Fibroblast of mammary gland (primary cell): ENCODE measurements around the gene LCN1.

ENCODE experiments used
- DNase-seq: peaks from one replicate; pipeline ENCODE4 v3.0.0-alpha.2; 2010; ENCODE audit warnings: low read depth
- H3K4me3 ChIP-seq: 2 replicates; pipeline ENCODE4 v1.5.1; 2011; ENCODE audit warnings: low read depth, mild to moderate bottlenecking, low read length, moderate library complexity; ENCODE audit not compliant: control insufficient read depth
- TF ChIP-seq, protein P1 (sequence below): conservative IDR thresholded peaks from 2 replicates; pipeline ENCODE4 v1.5.1; 2011; ENCODE audit warnings: low read depth, low read length, inconsistent platforms; ENCODE audit not compliant: control insufficient read depth, insufficient read depth

Gene LCN1

DNA sequence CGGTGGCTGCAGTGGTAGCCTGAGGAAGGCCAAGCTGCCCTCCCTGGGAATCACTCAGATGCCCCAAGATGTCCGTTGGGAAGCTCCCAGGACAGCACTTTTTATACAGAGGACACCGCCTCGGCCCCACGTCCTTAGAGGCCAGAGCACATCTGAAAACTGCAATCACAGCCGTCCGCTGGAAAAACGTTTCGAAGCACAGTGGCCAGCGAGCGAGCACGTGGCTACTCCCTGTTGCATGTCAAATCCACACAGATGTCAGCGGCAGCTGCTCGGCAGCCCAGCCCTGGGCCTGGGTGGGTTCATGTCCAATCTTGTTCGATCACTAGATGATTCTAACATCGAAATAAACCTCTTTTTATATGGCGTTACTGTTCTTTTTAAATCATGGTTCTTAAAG, 32.7 kb upstream of the LCN1 start:
- H3K4me3 ChIP-seq = no peak overlapping the region
- TF ChIP-seq, protein P1, sequence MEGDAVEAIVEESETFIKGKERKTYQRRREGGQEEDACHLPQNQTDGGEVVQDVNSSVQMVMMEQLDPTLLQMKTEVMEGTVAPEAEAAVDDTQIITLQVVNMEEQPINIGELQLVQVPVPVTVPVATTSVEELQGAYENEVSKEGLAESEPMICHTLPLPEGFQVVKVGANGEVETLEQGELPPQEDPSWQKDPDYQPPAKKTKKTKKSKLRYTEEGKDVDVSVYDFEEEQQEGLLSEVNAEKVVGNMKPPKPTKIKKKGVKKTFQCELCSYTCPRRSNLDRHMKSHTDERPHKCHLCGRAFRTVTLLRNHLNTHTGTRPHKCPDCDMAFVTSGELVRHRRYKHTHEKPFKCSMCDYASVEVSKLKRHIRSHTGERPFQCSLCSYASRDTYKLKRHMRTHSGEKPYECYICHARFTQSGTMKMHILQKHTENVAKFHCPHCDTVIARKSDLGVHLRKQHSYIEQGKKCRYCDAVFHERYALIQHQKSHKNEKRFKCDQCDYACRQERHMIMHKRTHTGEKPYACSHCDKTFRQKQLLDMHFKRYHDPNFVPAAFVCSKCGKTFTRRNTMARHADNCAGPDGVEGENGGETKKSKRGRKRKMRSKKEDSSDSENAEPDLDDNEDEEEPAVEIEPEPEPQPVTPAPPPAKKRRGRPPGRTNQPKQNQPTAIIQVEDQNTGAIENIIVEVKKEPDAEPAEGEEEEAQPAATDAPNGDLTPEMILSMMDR = no peak
- no peak for DNase-seq

- TF ChIP-seq, protein P1 = no peak
- DNase-seq = no peak
Measured at GRCh38 chr9:135489188-135489906, 31.9 kb upstream of the LCN1 start.

DNA sequence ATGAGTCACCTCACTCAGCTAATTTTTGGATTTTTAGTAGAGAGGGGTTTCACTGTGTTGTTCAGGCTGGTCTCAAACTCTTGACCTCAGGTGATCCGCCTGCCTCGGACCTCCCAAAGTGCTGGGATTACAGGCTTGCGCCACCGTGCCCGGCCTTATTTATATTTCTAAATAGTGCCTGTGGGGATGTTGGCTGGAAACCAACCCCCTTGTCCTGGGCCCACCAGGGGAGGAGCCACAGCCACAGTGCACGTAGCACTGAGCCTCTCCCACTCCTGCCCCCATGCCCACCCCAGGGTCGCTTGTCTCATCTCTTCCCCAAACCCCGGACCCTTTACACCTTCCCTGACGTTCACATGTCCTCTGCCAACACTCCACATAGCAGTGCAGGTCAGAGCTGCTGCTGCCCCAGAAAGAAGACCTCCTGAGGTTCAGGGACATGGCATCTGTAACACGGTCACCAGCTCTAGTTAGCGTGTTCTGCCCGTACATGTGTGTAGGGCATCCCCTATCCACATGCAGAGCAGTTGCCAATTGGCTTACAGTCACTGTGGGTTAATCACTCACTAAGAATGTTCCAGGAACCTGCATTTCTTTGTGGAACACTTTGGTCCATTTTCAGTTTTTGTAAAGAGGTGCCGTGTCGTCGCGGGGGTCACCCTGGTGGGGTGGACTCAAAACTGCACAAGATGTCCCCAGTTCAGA, 30.9 kb upstream of the LCN1 start:
- no peak for DNase-seq
- TF ChIP-seq, protein P1 = no peak
- no peak overlapping the region for H3K4me3 ChIP-seq

More at GRCh38 chr9:135489188-135489906, 31.9 kb upstream of the LCN1 start:
- H3K4me3 ChIP-seq = no peak overlapping the region

DNA sequence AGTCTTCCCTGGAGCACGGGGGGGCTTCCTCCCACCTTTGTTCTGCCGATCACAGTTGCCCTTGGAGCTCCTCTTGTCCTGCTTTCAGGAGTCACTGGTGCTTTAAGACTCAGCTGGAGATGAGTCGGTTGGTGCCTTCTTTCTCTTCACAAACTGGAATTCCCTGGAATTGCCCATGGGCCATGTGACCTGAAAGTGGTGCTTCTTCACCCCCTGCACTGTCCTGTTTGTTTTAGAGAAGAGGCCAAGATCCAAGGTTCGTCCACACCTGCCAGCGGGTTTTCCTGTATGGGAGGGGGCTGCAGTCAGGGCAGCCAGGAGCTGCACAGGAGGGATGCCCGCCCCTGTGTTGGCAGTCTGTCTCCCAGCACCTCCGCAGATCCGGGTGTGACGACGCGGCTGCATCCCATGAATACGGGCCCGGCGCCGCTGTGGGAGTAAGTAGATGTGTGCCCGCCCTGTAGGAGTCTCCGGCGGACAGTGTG, 30.2 kb upstream of the LCN1 start:
- TF ChIP-seq, protein P1 = no peak
- no peak for DNase-seq
- no peak overlapping the region for H3K4me3 ChIP-seq

DNA sequence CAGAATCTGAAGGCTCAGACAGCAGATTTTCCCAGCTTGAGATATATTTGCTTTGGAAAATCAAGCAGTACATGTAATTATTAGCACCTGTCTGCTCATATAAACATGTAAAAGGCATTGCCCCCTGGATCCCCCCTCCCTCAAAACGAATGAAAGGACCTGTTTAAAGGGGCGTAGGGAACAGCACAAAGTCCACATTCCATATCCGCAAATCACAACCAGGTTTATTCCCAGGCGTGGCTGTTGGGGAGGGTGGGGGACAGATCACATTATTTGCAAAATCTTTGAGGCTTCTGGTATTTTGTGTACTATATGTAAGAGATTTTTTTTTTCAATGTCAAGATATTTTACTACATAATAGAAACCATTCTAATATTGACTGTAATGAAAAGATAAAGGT, 29.5 kb upstream of the LCN1 start:
- no peak overlapping the region for H3K4me3 ChIP-seq
- TF ChIP-seq, protein P1 = no peak
- DNase-seq = no peak

GRCh38 chr9:135492886-135493669, 28.2 kb upstream of the LCN1 start:
- TF ChIP-seq, protein P1 = no peak
- H3K4me3 ChIP-seq = no peak overlapping the region
- peak; percentile 24 for DNase-seq
